Measurements from ENCODE around the gene VWA7.

VWA7 gene

DNA sequence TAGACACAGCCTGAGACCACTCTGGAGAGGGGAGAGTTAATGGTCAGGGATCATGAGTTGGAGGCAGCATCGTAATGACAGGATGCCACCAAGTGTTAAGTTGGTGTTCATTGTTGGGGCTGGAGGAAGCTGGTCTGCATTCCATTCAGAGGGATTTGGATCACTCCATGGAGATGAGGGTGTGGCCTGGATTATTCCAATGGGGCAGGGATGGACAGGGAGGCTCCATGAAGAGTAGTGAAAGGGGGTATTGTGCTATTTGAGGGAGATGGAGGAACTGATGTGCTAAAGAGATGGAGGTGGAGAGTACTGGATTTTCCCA is 13.5 kb downstream of the VWA7 start:
- Mint-ChIP-seq H3K4me3 (no peak overlapping the region), H3K27me3 (peaks cover 3% of the 10 kb centered on the region), H3K36me3 (ENCODE audit: low read depth) (peaks cover 46% of the 10 kb centered on the region), H3K9me3 (no peaks in the 10 kb centered on the region), H3K4me1 (ENCODE audit: low read depth) (peaks cover 26% of the 10 kb centered on the region), H3K27ac (no peak overlapping the region)
- intact Hi-C loops (cut with micrococcal nuclease): no loop called here

DNA sequence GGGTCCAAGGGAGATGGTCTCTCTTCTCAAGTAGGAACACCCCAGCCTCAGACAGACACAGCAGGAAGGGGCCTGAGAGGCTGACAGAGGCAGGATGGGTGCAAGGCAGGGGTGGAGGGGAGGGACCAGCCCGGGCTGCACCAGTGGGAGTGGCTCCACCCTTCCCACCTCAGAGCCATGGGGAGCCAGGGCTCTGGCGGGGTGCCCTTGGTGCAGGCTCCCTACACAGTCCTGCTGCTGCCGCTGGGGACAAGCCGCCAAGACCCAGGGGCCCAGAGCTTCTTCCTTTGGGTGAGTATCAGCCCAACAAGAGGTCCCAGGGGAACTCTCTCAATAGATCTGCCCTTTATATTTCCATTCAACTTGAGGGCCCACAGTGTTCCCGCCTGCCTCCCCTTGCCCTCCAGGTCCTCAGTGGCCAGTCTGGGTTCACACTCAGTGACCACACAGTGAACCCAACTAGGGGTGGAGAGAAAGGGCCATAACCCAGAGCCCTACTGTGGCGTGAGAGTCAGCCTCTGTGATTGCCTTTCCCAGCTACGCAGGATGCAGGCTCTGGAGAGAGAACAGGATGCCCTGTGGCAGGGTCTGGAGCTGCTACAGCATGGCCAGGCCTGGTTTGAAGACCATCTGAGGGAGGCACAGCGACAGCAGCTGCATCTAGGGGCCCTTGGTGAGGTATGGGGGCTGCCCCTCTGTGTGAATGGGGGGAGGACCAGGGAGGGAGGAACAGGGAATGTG is 14.1 kb downstream of the VWA7 start:
- intact Hi-C loops (cut with micrococcal nuclease): no loop called here
- Mint-ChIP-seq H3K27ac (no peak overlapping the region), H3K4me3 (no peak overlapping the region), H3K4me1 (ENCODE audit: low read depth) (peaks cover 21% of the 10 kb centered on the region), H3K27me3 (peaks cover 3% of the 10 kb centered on the region), H3K36me3 (ENCODE audit: low read depth) (peaks cover 49% of the 10 kb centered on the region), H3K9me3 (no peaks in the 10 kb centered on the region)

DNA sequence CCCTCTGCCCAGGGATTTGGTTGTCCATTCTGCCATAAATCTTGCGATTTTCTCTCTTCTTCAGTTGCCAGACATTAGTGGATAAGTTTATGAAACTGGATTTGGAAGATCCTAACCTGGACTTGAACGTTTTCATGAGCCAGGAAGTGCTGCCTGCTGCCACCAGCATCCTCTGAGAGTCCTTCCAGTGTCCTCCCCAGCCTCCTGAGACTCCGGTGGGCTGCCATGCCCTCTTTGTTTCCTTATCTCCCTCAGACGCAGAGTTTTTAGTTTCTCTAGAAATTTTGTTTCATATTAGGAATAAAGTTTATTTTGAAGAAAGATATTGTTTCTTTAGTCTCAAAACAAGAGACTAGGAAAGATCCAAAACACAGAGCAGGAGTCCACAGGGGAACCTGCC is 14.8 kb downstream of the VWA7 start, which contains the start of gene SAPCD1:
Gene SAPCD1, plus strand, starts transcription at position 301 of the 400 bp plus-strand sequence. CDS start 399 bp downstream, outside the sequence.
- Mint-ChIP-seq H3K27ac (no peak within 1 kb of the TSS), H3K4me3 (no peak within 1 kb of the TSS), H3K36me3 (ENCODE audit: low read depth) (peaks cover 52% of the 10 kb centered on the region), H3K4me1 (ENCODE audit: low read depth) (peaks cover 14% of the 10 kb centered on the region), H3K27me3 (peaks cover 3% of the 10 kb centered on the region), H3K9me3 (no peaks in the 10 kb centered on the region)
- intact Hi-C loops (cut with micrococcal nuclease): no loop called here

DNA sequence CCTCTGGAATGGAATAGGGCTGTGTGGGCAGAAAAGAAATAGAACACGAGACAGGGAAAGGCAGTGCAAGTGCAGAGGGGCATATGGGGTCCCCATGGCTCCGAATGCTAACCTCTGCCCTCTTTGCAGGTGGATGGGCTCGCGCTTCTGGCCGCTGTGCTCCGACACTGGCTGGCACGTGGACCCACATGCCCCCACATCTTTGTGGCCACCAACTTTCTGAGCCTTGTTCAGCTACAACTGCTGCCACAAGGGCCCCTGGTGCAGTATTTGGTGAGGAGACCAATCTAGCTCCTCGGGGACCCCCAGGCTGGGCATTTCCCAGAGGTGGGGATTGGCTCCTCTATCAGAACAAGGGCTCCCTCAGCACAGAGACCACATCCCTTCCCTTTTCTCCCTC is 15.8 kb downstream of the VWA7 start:
- Mint-ChIP-seq H3K4me3 (no peak overlapping the region), H3K4me1 (ENCODE audit: low read depth) (peaks cover 10% of the 10 kb centered on the region), H3K27ac (no peak overlapping the region), H3K36me3 (ENCODE audit: low read depth) (peaks cover 52% of the 10 kb centered on the region), H3K9me3 (no peaks in the 10 kb centered on the region), H3K27me3 (peaks cover 3% of the 10 kb centered on the region)
- intact Hi-C loops (cut with micrococcal nuclease): no loop called here

DNA sequence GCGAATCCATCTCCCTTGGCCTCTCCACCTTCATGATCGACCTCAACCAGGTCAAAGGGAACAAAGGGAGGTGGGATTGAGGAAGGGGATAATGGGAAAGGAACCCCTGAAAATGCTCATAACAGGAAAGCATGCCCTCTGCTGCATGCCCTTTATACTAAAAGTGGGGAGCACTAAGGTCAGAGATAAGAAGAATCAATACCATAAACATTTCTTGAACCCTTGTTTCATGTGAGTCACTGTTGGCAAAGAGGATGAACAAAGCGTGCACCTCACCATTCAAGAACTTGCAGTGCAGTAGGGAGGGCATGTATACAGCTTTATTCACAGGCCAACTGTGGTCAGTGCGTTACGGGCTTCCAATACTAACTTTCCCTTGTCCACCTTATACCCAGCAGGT is 16.3 kb downstream of the VWA7 start:
- intact Hi-C loops (cut with micrococcal nuclease): no loop called here
- H3K27me3 Mint-ChIP-seq: peaks cover under 1% of the 10 kb centered on the region
- peaks cover 52% of the 10 kb centered on the region for H3K36me3 Mint-ChIP-seq (ENCODE audit: low read depth)
- H3K27ac Mint-ChIP-seq: no peak overlapping the region
- H3K4me1 Mint-ChIP-seq (ENCODE audit: low read depth): peaks cover 10% of the 10 kb centered on the region
- H3K9me3 Mint-ChIP-seq: no peaks in the 10 kb centered on the region
- no peak overlapping the region for H3K4me3 Mint-ChIP-seq

DNA sequence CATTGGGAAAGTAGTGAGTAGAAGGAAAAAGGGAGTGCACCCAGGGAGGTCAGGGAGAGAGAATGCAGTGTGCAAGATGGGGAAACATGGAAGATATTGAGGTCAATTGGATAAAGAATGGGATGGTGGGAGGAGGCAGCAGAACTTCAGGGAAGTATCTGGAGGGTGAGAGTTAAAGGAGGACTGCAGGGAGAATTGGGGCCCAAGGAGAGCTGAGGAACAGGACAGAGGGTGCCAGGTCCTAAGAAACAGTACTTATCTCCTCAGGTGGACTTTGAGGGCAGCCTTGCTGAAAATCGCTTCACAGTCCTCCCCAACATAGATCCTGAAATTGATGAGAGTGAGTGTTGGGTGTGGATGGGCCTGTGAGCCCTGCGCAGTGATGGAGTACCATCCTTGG is 18.8 kb downstream of the VWA7 start:
- Mint-ChIP-seq H3K4me3 (no peak overlapping the region), H3K27ac (no peak overlapping the region), H3K4me1 (ENCODE audit: low read depth) (peaks cover under 1% of the 10 kb centered on the region), H3K36me3 (ENCODE audit: low read depth) (peaks cover 46% of the 10 kb centered on the region), H3K27me3 (no peaks in the 10 kb centered on the region), H3K9me3 (no peaks in the 10 kb centered on the region)
- intact Hi-C loops (cut with micrococcal nuclease): no loop called here

DNA sequence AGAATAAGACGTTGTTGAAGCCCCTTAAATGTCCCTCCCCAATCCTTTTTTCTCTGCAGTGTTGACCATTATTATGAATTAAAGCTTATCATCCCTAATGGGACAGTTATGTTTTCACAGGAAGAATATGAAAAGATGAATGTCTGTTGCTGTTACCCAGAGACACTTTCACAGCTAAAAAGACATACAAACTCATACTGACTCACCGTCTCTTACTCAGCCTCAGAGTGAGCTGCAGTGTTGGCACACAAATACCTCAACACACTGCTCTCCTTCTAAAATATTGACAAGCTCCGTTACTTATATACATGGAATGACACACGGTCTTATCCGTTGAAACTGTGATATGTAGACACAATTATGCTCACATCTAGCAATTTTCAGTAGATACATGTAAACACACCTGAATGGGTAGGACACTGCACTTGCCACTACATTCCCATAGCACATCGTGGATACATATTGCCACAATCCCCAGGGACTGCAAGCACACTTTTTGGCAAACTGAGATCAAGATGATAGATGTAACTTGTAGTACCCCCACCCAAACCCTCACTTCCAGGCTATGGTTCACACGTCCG is 24.3 kb downstream of the VWA7 start:
- Mint-ChIP-seq H3K36me3 (ENCODE audit: low read depth) (peaks cover under 1% of the 10 kb centered on the region), H3K4me1 (ENCODE audit: low read depth) (no peaks in the 10 kb centered on the region), H3K27ac (no peak overlapping the region), H3K4me3 (no peak overlapping the region), H3K9me3 (no peaks in the 10 kb centered on the region), H3K27me3 (no peaks in the 10 kb centered on the region)
- intact Hi-C loops (cut with micrococcal nuclease): no loop called here

DNA sequence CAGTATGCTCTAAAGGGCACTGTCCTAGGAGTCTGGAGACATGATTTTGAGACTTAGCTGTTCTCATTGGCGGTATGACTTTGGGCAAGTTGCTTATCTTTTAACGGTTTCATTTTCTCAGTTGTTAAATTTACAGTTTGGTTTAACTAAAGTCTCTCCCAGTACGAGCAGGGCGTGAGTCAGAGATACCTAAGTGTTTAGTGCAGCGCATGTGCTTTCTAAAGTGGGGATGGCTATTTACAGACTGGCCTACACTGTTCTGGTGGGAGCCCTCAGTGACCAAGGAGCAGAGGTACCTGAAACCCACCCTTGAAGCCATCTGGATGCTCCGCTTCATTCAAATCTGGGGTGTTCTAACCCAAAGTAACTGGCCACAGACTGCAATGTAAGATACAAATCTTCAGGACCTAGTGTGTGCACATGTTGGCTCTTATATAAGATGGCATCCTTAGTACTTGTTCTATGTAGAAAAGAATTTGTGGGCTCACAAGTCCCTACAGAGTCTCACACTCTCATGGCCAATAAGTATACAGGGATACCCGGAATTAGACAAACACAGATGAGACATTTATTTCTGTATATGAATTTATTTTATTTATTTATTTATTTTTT is 26.6 kb downstream of the VWA7 start:
- H3K4me1 Mint-ChIP-seq (ENCODE audit: low read depth): peaks cover 5% of the 10 kb centered on the region
- H3K36me3 Mint-ChIP-seq (ENCODE audit: low read depth): peaks cover 22% of the 10 kb centered on the region
- intact Hi-C loops (cut with micrococcal nuclease): no loop called here
- no peak overlapping the region for H3K4me3 Mint-ChIP-seq
- no peaks in the 10 kb centered on the region for H3K27me3 Mint-ChIP-seq
- no peak overlapping the region for H3K27ac Mint-ChIP-seq
- H3K9me3 Mint-ChIP-seq: no peaks in the 10 kb centered on the region

DNA sequence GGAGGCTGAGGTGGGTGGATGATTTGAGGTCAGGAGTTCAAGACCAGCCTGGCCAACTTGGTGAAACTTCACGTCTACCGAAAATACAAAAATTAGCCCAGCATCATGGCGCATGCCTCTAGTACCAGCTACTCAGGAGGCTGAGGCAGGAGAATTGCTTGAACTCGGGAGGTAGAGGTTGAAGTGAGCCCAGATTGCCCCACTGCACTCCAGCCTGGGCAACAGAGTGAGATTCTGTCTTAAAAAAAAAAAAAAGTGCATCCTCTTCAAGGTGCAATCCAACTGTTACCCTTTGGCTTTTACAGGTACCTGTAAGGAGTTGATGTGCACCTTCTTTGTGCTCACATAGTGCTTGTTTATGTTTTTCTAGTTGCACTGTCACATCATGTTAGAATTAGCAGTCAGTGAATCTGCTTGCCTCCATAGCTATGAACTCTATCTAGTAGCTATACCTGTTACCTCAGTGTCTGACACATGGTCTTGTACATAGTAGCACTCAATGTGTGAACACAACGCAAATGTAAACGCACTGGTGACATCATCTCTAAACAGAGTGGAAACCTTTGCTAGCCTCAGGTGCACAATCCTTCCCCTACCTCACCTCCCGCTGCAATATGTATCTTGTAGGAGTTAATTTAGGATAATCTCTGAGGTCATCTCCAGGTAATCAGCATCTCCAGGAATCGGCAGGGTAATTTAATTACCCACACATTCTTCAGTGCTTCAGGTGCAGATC is 27.7 kb downstream of the VWA7 start:
- H3K4me3 Mint-ChIP-seq: no peak overlapping the region
- peaks cover 6% of the 10 kb centered on the region for H3K4me1 Mint-ChIP-seq (ENCODE audit: low read depth)
- peaks cover 28% of the 10 kb centered on the region for H3K36me3 Mint-ChIP-seq (ENCODE audit: low read depth)
- no peak overlapping the region for H3K27ac Mint-ChIP-seq
- no peaks in the 10 kb centered on the region for H3K9me3 Mint-ChIP-seq
- intact Hi-C loops (cut with micrococcal nuclease): no loop called here
- H3K27me3 Mint-ChIP-seq: no peaks in the 10 kb centered on the region

DNA sequence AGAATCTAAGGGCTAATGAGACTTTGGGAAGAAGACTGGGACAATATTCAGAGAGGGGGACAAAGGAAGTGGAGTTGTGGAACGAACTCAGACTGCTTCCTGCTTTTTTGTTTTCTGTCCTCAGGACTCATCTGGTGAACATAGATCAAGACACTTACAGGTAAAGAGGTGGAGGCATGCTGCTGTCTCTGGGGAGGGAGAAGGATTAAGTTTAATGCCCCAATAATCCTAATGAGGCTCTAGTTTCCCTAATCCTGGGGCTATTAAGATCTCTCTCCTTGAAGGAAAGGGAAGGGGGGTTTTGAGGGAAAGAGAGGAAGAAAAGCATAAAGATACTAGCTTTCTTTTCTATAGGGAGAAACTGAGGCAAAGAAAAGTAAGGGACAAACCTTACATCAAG is 32.7 kb downstream of the VWA7 start:
- H3K4me1 Mint-ChIP-seq (ENCODE audit: low read depth): peaks cover 37% of the 10 kb centered on the region
- H3K4me3 Mint-ChIP-seq: no peak overlapping the region
- H3K27ac Mint-ChIP-seq: peak overlapping the region; percentile 31
- intact Hi-C loops (cut with micrococcal nuclease): no loop called here
- peaks cover 60% of the 10 kb centered on the region for H3K36me3 Mint-ChIP-seq (ENCODE audit: low read depth)
- no peaks in the 10 kb centered on the region for H3K9me3 Mint-ChIP-seq
- H3K27me3 Mint-ChIP-seq: no peaks in the 10 kb centered on the region

DNA sequence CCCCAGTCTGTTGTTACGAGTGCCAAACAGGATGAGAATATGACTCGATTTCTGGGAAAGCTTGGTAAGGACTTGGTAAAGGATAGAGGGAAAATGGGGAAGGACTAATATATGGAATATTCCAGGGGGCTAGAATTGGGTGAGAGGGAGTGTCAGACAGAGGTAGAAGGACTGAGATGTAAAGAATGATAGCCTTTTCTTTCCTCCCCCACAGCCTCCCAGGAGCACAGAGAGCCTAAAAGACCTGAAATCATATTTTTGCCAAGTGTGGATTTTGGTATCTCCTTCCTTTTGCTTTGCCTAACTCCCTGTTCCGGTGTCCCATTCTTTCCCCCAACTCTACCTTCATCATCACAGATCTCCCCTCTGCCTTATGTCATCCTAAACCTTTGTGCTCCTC is 34.2 kb downstream of the VWA7 start:
- H3K9me3 Mint-ChIP-seq: no peaks in the 10 kb centered on the region
- no peak overlapping the region for H3K4me3 Mint-ChIP-seq
- H3K27ac Mint-ChIP-seq: no peak overlapping the region
- H3K27me3 Mint-ChIP-seq: no peaks in the 10 kb centered on the region
- peaks cover 52% of the 10 kb centered on the region for H3K4me1 Mint-ChIP-seq (ENCODE audit: low read depth)
- intact Hi-C loops (cut with micrococcal nuclease): no loop called here
- H3K36me3 Mint-ChIP-seq (ENCODE audit: low read depth): peaks cover 60% of the 10 kb centered on the region

DNA sequence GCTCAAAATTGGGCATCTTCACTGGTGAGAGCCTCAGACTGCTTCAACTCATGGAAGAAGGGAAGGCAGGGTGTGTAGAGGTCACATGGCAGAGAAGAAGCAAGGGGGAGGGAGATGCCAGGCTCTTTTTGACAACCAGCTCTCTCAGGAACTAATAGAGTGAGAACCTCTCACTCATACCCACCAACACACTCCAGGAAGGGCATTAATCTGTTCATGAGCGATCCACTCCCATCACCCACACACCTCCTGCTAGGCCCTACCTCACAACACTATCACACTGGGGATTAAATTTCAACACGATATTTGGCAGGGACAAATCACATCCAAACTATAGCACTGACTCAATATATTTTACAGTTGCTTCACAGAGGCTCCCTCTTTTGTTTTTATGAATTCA is 35.3 kb downstream of the VWA7 start:
- Mint-ChIP-seq H3K4me1 (ENCODE audit: low read depth) (peaks cover 58% of the 10 kb centered on the region), H3K9me3 (no peaks in the 10 kb centered on the region), H3K4me3 (no peak overlapping the region), H3K36me3 (ENCODE audit: low read depth) (peaks cover 51% of the 10 kb centered on the region), H3K27ac (peak overlapping the region; percentile 20), H3K27me3 (no peaks in the 10 kb centered on the region)
- intact Hi-C loops (cut with micrococcal nuclease): no loop called here

DNA sequence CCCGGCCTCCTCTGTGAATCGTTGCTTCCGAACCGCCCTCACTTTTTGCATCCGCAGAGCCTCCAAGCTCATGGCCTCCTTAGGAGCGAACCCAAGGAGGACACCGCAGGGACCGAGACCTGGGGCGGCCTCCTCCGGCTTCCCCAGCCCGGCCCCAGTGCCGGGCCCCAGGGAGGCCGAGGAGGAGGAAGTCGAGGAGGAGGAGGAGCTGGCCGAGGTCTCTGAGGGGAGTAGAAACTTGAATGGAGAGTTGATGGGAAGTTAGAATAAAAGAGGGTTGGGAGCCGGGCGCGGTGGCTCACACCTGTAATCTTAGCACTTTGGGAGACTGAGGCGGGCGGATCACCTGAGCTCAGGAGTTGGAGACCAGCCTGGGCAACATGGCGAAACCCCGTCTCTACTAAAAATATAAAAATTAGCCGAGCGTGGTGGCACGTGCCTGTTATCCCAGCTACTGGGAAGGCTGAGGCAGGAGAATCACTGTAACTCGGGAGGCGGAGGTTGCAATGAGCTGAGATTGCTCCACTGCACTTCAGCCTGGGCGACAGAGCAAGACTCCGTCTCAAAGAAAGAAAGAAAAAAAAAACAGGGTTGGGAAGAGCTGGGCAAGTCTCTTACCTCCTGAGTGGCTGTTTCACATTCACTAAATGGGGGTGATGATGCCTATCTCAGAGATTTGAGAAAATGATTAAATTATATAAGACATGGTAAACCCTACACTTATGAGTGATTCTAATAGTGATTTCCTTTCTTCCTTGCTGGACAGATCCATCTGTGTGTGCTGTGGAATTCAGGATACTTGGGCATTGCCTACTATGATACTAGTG is 36.5 kb downstream of the VWA7 start:
- Mint-ChIP-seq H3K27ac (peak overlapping the region; percentile 91), H3K27me3 (no peaks in the 10 kb centered on the region), H3K4me3 (peak overlapping the region; percentile 87), H3K36me3 (ENCODE audit: low read depth) (peaks cover 51% of the 10 kb centered on the region), H3K9me3 (no peaks in the 10 kb centered on the region), H3K4me1 (ENCODE audit: low read depth) (peaks cover 62% of the 10 kb centered on the region)
- intact Hi-C loops (cut with micrococcal nuclease): no loop called here

Measured in dendritic cell treated with granulocyte-macrophage colony-stimulating factor and Interleukin-4, amounts not matched to agents 40 ng/mL and 50 ng/mL, for 4 days (primary cell).